Measurements from ENCODE around the gene GIPC2. TPM values are rescaled to one million over a fixed set of nuclear protein-coding genes. Genes with fewer than 3 reads are reported as not detected.
A peak's percentile ranks its signal among the peaks of the same experiment; 100 is the strongest.

The GIPC2 gene
- total and polyA plus RNA-seq, 10 of the 15 experiments (the other 5 are each of a cell fraction or from before 2014, with no cell fraction given), result 0.03 to 0.23 (median 0.06) TPM; not detected in 2

- Histone ChIP-seq H3K4me3 (peak overlapping the region; percentile 78), H3K4me1 (ENCODE audit: control insufficient read depth, insufficient read depth, low read length) (no peaks in the 10 kb centered on the region), H3K9me3 (replicated peaks; ENCODE audit: control insufficient read depth, insufficient read depth, low read length) (no peaks in the 10 kb centered on the region), H3K27ac (ENCODE audit: control insufficient read depth, insufficient read depth) (peak overlapping the region; percentile 94), H2AFZ (ENCODE audit: control insufficient read depth, low read depth, low read length) (peak overlapping the region; percentile 64), H3K36me3 (ENCODE audit: control insufficient read depth in 2 of 2, insufficient read depth in 2 of 2, low read length in 1 of 2) (no peaks in the 10 kb centered on the region), H3K27me3 (replicated peaks in 1 of 2; ENCODE audit: control insufficient read depth in 2 of 2, insufficient read depth in 2 of 2, low read length in 1 of 2) (no peaks in the 10 kb centered on the region), H3K79me2 (ENCODE audit: control insufficient read depth, insufficient read depth, low read length) (peaks cover 47% of the 10 kb centered on the region), H3K4me2 (ENCODE audit: control insufficient read depth, insufficient read depth) (peak overlapping the region; percentile 82), H4K20me1 (ENCODE audit: control insufficient read depth, insufficient read depth) (no peaks in the 10 kb centered on the region), H3K9ac (ENCODE audit: control insufficient read depth, insufficient read depth, low read length) (peak overlapping the region; percentile 83)
- WGBS (ENCODE audit: insufficient coverage, insufficient replicate concordance, low lambda C conversion rate, missing lambda C conversion rate), result 0% methylated on average over 1 of the region's 1 CpG
- ChIA-PET CTCF (interaction anchor here (0.9 to 5.5 kb wide), 11 partner anchors 10 to 612 kb away, joined by 3 to 73 read pairs (median 4); partner anchors contain the start of gene FUBP1), POLR2A (interaction anchor here (0.9 to 15.3 kb wide), 7 partner anchors 9 to 1097 kb away, joined by 3 to 312 read pairs (median 3); partner anchors contain the start of genes FUBP1, IFI44 and IFI44L), SMC1A (ENCODE audit: uncharacterized antibody, unreplicated experiment) (interaction anchor here (0.6 to 6.0 kb wide), 24 partner anchors 9 to 644 kb away, joined by 3 to 89 read pairs (median 4); partner anchors contain the start of genes FUBP1, IFI44, IFI44L and MIGA1), RAD21 (ENCODE audit: unreplicated experiment) (interaction anchor here (1.0 to 9.9 kb wide), 10 partner anchors 28 to 621 kb away, joined by 3 to 158 read pairs (median 4); partner anchors contain the start of genes FUBP1 and IFI44L)
- intact Hi-C loops (cut with micrococcal nuclease; ENCODE audit: unreplicated experiment) (loop anchor here (2.0 to 10.0 kb wide), 3 partner anchors 19 to 647 kb away; partner anchors contain the start of gene ZZZ3), in situ Hi-C loops (cut with MboI) (no loop called here)
- TF ChIP-seq ZNF217 (IDR thresholded peaks at IDR 0.05) (no peak), CHD1 (IDR thresholded peaks at IDR 0.05; ENCODE audit: low read depth, low read length) (0 out of 2 replicates have a peak, but pooled peaks have one; percentile 51)
- DNase-seq (ENCODE audit: low read depth, low spot score) (no peak), FAIRE-seq (peak; percentile 27), ATAC-seq (no peak)
- BruUV-seq (replicated peaks), result no TSS peak
Observed at GRCh38 chr1:78005448-78005722, 40.4 kb upstream of the GIPC2 start.

DNA sequence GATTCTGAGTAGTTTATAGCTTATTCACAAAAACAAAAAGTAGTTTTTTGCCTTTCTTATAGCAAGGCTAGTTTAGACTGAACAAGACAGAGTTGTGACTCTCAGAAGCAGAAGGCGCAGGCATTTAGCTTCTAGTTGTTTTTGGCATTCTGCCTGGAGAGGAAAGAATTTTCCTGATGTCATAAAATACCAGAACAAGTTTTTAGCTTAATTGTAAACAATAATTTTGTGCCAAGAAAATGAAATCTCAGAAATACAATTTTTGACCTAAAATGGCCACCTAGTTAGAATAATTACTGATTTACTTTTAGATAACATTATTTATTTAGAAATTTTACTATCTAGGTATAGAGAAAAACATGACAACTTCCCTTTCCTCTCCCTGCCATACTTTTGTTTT lies 40.0 kb upstream of the GIPC2 start:
- BruUV-seq (replicated peaks), result no TSS peak
- Histone ChIP-seq H3K36me3 (ENCODE audit: control insufficient read depth in 2 of 2, insufficient read depth in 2 of 2, low read length in 1 of 2) (no peaks in the 10 kb centered on the region), H3K79me2 (ENCODE audit: control insufficient read depth, insufficient read depth, low read length) (peaks cover 50% of the 10 kb centered on the region), H3K4me2 (ENCODE audit: control insufficient read depth, insufficient read depth) (peak overlapping the region; percentile 82), H3K9ac (ENCODE audit: control insufficient read depth, insufficient read depth, low read length) (peak overlapping the region; percentile 83), H3K4me1 (ENCODE audit: control insufficient read depth, insufficient read depth, low read length) (no peaks in the 10 kb centered on the region), H4K20me1 (ENCODE audit: control insufficient read depth, insufficient read depth) (no peaks in the 10 kb centered on the region), H2AFZ (ENCODE audit: control insufficient read depth, low read depth, low read length) (peak overlapping the region; percentile 64), H3K9me3 (replicated peaks; ENCODE audit: control insufficient read depth, insufficient read depth, low read length) (no peaks in the 10 kb centered on the region), H3K4me3 (peak overlapping the region; percentile 78), H3K27me3 (replicated peaks in 1 of 2; ENCODE audit: control insufficient read depth in 2 of 2, insufficient read depth in 2 of 2, low read length in 1 of 2) (no peaks in the 10 kb centered on the region), H3K27ac (ENCODE audit: control insufficient read depth, insufficient read depth) (peak overlapping the region; percentile 94)
- ChIA-PET CTCF (interaction anchor here (1.2 to 5.5 kb wide), 4 partner anchors 24 to 180 kb away, joined by 3 to 73 read pairs (median 16); partner anchors contain the start of gene FUBP1), SMC1A (ENCODE audit: uncharacterized antibody, unreplicated experiment) (interaction anchor here (0.6 to 6.0 kb wide), 18 partner anchors 8 to 618 kb away, joined by 3 to 89 read pairs (median 4); partner anchors contain the start of genes FUBP1 and IFI44L), RAD21 (ENCODE audit: unreplicated experiment) (interaction anchor here (0.7 to 9.9 kb wide), 9 partner anchors 17 to 621 kb away, joined by 3 to 158 read pairs (median 4); partner anchors contain the start of genes FUBP1 and IFI44L), POLR2A (interaction anchor here (0.9 to 15.3 kb wide), 3 partner anchors 17 to 1097 kb away, joined by 3 to 312 read pairs (median 3); partner anchors contain the start of gene FUBP1)
- TF ChIP-seq NFIC (IDR thresholded peaks at IDR 0.05; ENCODE audit: low read depth, low read length), result no peak
- no peak for TF ChIP-seq NR2C2 (IDR thresholded peaks at IDR 0.05; ENCODE audit: borderline replicate concordance, control insufficient read depth, insufficient read length, low read depth)
- no peak for TF ChIP-seq ZSCAN29 (IDR thresholded peaks at IDR 0.05)
- TF ChIP-seq SPI1 (IDR thresholded peaks at IDR 0.05; ENCODE audit: borderline replicate concordance, insufficient read depth, low read depth, low read length), result no peak
- no peak for TF ChIP-seq EP300 (IDR thresholded peaks at IDR 0.05; ENCODE audit: borderline replicate concordance in 1 of 2, control insufficient read depth in 1 of 2, low read depth in 2 of 2, low read length in 2 of 2)
- TF ChIP-seq STAT3 (IDR thresholded peaks at IDR 0.05; ENCODE audit: low read depth, low read length), result no peak
- no peak for TF ChIP-seq BACH1 (IDR thresholded peaks at IDR 0.05; ENCODE audit: borderline replicate concordance)
- no peak for TF ChIP-seq GABPA (IDR thresholded peaks at IDR 0.05; ENCODE audit: low read depth)
- no peak for DNase-seq (ENCODE audit: low read depth, low spot score)
- in situ Hi-C loops (cut with MboI) (no loop called here), intact Hi-C loops (cut with micrococcal nuclease; ENCODE audit: unreplicated experiment) (loop anchor here (2.0 to 10.0 kb wide), 3 partner anchors 19 to 647 kb away; partner anchors contain the start of gene ZZZ3)
- peak; percentile 3; the same call in 2 of the 3 replicates for ATAC-seq
- WGBS (ENCODE audit: insufficient coverage, insufficient replicate concordance, low lambda C conversion rate, missing lambda C conversion rate), result 15% methylated on average over 1 of the region's 1 CpG
- no peak for FAIRE-seq

All from GM12878 (cell line).